IPS-NIHi11 (cell line): ENCODE results near the gene GABBR2.

Experiments
- DNase-seq: peaks from one replicate; pipeline ENCODE4 v3.0.0; 2012; ENCODE audit warnings: mixed read lengths, low spot score

The GABBR2 gene

GRCh38 chr9:98540476-98540875, 168.3 kb downstream of the GABBR2 start:
- DNase-seq = no peak

GRCh38 chr9:98539954-98540353, 168.8 kb downstream of the GABBR2 start:
- DNase-seq = no peak

GRCh38 chr9:98538626-98539031, 170.1 kb downstream of the GABBR2 start:
- no peak for DNase-seq

- no peak for DNase-seq
These were observed 170.5 kb downstream of the GABBR2 start for GRCh38 chr9:98538203-98538602.

- DNase-seq = peak; percentile 53
These were observed 172.1 kb downstream of the GABBR2 start for GRCh38 chr9:98536542-98537173.

GRCh38 chr9:98533866-98534265, 174.9 kb downstream of the GABBR2 start:
- no peak for DNase-seq

- no peak for DNase-seq
These were observed 175.6 kb downstream of the GABBR2 start for GRCh38 chr9:98533132-98533531.

GRCh38 chr9:98532574-98532973, 176.2 kb downstream of the GABBR2 start:
- DNase-seq = no peak

- no peak for DNase-seq
These were observed 176.6 kb downstream of the GABBR2 start for GRCh38 chr9:98532147-98532546.

- DNase-seq = no peak
These were observed 177.8 kb downstream of the GABBR2 start for GRCh38 chr9:98530806-98531386.

GRCh38 chr9:98530275-98530674, 178.5 kb downstream of the GABBR2 start:
- DNase-seq = no peak

GRCh38 chr9:98529841-98530240, 178.9 kb downstream of the GABBR2 start:
- DNase-seq = no peak

- DNase-seq = peak; percentile 51
These were observed 185.4 kb downstream of the GABBR2 start for GRCh38 chr9:98523231-98523901.

GRCh38 chr9:98522487-98522886, 186.2 kb downstream of the GABBR2 start:
- no peak for DNase-seq

- no peak for DNase-seq
These were observed 187.6 kb downstream of the GABBR2 start for GRCh38 chr9:98521141-98521540.

- no peak for DNase-seq
These were observed 188.3 kb downstream of the GABBR2 start for GRCh38 chr9:98520221-98520960.

GRCh38 chr9:98519641-98520040, 189.1 kb downstream of the GABBR2 start:
- no peak for DNase-seq

- DNase-seq = no peak
These were observed 190.2 kb downstream of the GABBR2 start for GRCh38 chr9:98518556-98518955.

GRCh38 chr9:98517761-98518160, 191.0 kb downstream of the GABBR2 start:
- no peak for DNase-seq

- DNase-seq = no peak
These were observed 191.7 kb downstream of the GABBR2 start for GRCh38 chr9:98516897-98517503.

- no peak for DNase-seq
These were observed 192.4 kb downstream of the GABBR2 start for GRCh38 chr9:98516205-98516896.
